ENCODE measurements around the gene TGM5.
"Not testable (repeated sequence)": the region's sequence is repeated elsewhere in the genome, so short reads cannot be mapped to it uniquely, and the experiment has no call there.

TGM5 gene, protein sequence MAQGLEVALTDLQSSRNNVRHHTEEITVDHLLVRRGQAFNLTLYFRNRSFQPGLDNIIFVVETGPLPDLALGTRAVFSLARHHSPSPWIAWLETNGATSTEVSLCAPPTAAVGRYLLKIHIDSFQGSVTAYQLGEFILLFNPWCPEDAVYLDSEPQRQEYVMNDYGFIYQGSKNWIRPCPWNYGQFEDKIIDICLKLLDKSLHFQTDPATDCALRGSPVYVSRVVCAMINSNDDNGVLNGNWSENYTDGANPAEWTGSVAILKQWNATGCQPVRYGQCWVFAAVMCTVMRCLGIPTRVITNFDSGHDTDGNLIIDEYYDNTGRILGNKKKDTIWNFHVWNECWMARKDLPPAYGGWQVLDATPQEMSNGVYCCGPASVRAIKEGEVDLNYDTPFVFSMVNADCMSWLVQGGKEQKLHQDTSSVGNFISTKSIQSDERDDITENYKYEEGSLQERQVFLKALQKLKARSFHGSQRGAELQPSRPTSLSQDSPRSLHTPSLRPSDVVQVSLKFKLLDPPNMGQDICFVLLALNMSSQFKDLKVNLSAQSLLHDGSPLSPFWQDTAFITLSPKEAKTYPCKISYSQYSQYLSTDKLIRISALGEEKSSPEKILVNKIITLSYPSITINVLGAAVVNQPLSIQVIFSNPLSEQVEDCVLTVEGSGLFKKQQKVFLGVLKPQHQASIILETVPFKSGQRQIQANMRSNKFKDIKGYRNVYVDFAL

DNA sequence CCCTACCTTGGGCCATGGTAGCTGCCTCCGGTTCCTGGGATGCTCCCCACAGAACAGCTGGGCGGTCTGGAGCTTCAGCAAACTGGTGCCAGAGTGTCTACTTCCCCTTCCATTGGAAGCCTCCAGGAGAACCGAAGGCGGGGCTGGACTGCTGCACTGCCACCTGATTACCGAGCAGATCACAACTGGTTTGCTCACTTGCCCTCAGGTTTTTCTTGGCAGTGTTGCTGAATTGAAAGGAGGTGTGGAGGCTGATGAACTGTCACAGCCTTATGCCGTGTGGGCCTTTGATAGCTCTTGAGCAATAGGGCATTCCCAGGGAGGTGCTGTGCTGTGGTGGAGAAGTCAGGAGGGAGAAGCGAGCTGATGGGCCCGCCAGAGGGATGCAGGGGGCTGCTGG lies at the start of gene TGM5:
TGM5 (minus strand) TSS at position 95 of the 400 bp plus-strand sequence; CDS start at position 16, 79 bp downstream.
- DNase-seq (ENCODE audit: low read depth): no peak

DNA sequence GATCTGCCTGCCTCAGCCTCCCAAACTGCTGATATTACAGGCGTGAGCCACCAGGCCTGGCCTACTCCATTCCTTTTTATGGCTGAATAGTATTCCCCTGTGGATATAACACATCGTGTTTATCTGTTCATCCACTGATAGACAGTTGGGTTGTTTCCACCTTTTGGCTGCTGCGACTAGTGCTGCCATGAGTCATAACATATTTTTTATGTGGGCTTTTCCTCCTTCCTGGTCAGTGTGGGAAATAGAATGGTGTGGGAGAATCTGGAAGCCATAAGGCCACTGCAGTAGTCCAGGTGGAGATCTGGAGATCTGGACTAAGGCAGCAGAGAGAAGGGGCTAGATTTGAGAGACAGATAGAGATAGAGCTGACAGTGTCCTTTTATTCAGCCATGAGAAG lies 47.4 kb upstream of the TGM5 start:
- no peak for DNase-seq (ENCODE audit: low read depth)

DNA sequence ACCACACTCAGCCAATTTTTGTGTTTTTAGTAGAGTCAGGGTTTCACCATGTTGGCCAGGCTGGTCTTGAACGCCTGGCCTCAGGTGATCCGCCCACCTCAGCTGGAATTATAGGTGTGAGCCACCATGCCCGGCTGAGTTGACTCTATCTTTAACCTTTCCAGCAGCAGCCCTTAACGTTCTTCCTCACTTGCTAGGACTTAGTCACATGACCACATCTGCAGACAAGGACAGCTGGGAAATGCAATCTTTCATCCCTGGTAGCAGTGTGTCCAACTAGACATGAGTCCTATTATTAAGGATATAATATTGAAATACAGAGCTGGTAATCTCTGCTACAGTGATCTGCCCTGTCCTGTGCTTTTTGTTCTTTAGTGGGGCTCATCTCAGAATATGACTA lies 45.6 kb upstream of the TGM5 start:
- no peak for DNase-seq (ENCODE audit: low read depth)

DNA sequence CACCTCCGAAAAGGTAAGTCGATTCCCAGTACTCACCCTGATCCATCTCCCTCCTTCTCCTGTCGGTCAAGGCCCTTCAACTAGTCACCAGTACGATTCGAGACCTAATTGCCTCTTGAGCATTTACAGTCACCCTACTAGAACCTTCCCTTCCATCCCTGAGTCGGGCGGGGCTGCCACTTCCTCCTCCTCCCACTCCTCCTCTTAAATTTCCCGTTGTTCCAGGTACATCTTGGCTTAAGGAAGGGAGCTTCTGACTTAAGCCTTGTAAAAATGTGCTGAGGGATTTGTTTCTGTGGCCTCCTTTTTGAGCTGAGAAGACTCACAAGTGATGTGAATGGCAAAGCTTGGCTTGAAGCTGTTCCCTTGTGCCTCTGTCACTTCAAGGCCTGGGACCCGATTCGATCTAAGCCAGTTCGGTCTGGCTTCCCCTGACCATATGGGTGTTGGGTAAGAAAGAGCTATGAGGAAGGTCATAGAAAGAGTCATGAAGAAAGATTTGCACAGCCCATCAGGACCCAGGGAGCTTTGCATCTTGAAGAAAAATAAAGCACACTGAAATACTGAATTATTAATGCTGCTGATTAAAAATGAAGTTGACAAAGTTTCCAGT lies 35.6 kb upstream of the TGM5 start, which contains the start of gene TGM7:
TGM7 (minus strand) TSS at position 51 of the 613 bp plus-strand sequence.
- no peak for DNase-seq (ENCODE audit: low read depth)

DNA sequence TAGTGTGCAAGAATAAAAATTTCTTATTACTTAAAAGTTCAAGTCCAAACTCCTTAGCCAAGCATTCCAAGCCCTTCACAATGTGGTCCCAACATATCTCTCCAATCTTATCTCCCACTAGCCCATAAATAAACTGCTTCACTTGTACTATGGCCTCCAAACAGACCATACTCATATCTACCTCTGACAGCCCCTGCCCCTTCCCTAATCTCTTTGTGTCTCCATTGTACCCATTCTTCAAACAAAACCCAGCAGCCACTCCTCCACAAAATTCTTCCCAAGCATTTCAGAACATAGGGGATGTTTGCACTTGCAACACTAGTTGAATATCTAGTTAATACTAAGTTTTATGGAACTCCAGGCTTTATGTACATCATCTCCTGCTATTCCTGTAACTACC lies 33.2 kb upstream of the TGM5 start:
- DNase-seq (ENCODE audit: low read depth): no peak

DNA sequence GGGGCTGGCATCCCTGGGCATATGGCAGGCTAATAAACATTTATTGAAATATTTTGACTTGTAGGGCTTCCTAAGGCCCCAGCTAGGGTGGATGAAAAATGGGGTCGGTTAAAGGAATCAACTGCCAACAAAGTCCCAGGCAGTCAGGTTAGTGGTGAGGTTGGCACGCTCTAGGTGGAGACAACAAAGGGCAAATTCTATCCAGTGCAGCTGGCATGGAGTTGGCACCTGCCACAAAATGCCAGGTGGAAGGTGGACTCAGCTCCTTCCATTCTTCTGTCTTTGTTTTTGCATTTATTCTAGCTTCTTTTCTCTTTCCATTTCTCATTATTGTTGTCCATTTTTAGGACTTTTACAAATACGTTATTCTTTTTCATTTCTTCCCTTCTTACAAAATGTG lies 32.7 kb upstream of the TGM5 start:
- no peak for DNase-seq (ENCODE audit: low read depth)

DNA sequence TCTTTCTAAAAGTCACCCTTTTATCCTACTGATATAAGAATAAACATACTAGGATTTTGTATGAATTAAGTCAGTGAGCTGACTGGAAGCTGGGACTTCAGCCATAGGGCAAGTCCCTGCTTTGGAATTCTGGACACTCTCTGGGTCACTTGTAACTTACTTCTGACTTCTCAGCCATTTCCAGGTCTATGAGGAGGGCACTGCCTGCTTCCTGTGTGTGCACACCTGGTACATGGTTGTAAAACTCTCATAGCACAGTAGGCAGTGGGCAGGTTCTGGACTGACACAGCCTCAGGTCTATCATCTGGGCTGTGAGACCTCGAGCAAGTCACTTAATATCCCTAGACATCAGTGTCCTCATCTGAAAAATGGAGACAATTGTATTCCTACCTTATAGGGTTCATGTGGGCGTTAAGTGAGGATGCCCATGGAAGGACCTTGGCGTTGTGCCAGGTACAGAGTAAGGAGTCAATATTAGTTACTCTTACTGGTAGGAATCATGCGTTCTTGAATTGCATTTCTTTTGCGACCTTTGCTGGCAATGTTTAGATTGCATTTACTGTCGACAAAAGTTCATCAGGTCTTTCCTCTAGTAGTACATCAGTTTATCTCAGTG lies 27.5 kb upstream of the TGM5 start:
- DNase-seq (ENCODE audit: low read depth): no peak

DNA sequence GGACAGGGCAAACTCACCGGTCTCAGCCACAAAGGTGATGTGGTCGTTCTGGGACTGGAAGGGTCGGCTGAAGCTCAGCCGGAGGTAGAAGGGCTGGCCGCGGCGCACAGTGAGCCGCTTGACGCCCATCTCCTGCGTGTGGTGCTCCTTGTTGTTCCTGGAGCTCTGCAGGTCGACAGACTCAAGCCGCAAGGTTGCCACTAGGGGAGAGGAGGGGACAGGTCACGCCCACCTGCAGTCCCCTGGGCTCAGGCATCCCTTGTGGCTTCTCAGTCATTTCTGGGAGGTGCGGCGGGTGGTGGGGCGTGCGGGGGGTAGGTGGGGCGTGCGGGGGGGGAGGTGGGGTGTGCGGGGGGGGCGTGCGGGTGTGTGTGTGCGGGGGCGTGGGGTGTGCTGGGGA lies 26.7 kb upstream of the TGM5 start:
- no peak for DNase-seq (ENCODE audit: low read depth)

DNA sequence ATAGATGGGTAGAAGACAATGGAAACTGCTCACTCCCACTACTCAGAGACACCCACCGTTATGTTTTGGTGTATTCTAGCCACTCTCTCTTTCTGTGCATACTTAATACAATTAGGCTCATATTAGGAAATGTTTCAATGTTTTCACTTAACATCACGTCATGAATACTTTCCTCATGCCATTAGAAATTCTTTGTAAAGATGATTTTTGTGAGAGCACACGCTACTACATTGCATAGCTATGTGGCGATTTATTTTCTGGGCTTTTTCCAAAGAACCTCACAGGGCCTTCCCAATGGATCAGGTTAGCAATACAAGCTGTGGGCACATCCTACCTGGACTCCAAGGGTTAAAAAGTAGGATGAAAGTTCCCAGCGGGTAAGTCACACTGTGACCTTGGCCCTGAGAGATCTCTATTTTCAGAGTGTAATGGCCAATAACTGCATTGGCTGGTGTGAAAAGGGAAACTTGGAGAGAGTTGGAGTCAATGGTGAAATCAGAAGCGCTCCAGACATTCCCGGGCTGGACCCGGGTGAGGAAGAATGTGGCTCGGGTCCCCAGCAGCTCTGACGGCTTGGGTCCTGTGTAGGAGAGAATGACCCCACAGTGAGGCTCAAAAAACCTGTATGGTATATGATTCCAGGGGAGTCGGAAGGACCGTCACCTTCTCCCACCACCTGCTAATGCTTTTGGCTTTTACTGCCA lies 25.8 kb upstream of the TGM5 start:
- DNase-seq (ENCODE audit: low read depth): no peak

DNA sequence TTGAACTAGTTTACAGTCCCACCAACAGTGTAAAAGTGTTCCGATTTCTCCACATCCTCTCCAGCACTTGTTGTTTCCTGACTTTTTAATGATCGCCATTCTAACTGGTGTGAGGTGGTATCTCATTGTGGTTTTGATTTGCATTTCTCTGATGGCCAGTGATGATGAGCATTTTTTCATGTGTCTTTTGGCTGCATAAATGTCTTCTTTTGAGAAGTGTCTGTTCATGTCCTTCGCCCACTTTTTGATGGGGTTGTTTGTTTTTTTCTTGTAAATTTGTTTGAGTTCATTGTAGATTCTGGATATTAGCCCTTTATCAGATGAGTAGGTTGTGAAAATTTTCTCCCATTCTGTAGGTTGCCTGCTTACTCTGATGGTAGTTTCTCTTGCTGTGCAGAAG lies 22.9 kb upstream of the TGM5 start:
- DNase-seq (ENCODE audit: low read depth): not testable (repeated sequence)

DNA sequence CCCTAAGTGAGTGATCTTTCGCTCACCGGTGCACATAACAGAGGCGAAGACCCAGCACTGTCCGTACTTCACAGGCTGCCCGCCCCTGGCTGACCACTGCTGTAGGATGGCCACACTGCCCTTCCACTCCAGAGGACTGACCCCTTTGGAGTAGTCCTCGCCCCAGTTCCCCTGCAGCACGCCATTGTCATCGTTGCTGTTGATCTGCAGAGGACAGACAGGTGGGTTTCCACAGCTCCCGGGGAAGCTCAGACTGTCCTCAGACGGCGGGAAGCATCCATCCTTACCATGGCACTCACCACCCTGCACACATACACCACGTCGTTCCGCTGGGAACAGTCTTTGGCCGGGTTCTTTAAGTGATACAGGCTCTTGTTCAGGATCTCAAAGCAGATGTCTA lies 20.5 kb upstream of the TGM5 start:
- no peak for DNase-seq (ENCODE audit: low read depth)

DNA sequence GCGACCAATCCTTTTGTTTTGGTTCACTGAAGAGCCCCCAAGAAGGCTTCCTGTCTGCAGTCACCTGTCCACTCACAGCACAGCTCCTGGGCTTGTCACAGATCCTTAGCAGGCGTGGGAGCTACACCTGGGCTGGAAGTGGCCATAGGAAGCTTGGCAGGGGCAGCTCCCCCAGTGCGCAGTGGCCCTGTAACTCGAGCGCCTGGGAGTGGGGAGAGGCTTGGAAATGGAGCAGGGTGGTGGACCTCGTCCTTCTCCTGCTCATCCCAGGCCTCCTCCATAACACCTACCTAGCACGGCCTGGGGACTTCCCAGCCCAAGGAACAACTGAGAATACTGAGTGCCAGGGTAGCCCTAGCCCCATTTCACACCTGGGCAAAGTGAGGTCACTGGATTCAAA lies 19.3 kb upstream of the TGM5 start:
- DNase-seq (ENCODE audit: low read depth): no peak

DNA sequence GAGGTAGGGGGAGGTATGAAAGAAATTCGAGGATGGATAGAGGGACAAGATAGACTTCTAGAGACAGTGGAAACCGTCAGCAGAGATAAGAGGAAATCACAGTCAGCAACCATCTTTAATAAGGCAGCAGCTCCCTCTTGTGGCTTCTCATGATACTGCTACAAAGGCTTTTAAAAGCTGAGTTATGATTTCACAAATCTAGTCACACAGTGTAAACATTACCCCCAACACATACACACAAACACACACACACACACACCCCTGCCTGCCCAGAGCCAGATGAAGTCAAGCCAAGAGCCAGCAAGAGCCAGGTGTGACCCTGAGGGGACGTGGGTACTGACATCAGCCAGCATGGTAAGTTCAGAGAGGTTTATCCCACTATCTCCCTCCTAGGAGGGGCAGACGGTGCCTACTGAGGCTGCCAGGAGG lies 18.9 kb upstream of the TGM5 start:
- DNase-seq (ENCODE audit: low read depth): peak; percentile 35

DNA sequence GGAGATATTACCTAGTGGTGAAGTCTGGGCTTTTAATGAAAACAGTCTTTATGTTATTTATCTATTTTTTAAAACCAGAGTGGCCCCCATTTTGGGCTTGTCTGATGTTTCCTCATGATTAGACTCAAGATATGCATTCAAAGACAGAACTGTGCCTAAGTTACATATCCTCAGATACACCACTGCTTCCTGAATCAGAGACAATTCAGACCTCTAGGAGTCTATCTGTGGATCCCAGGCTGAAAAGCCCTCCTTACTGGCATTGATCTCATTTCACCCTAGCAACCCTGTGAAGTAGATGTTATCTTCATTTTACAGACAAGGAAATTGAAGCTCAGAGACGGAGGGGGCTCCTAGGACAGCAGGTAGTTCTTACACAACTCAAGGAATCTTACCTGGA lies 16.8 kb upstream of the TGM5 start:
- peak; percentile 69 for DNase-seq (ENCODE audit: low read depth)

DNA sequence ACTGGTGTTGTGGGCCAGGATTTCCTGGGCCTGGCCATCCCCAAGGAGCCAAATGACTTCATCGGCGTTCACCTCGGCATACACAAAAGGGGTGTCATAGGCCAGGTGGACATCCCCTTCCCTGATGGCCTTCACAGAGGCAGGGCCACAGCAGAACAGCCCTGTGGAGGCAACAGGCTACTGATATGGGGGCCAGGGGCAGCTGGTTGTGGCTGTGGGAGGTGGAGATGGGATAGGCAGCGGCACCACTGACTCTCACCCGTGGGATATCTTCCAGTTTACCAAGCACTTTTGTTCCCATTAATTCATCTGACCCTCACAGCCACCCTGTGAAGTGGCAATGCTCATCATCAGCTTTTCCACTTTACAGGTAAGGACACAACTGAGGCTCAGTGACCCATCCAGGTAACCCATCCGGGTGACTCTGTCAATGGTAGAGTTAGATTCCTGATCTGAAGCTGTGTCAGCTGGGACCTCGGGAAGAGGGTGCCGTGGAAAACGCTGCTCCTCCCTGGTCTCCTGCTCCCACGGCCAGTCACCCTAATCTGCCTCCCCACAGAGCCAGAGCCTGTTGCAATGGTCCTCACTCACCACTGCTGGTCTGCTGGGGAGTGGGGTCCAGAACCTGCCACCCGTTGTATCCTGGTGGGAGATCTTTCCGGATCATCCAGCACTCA lies 15.3 kb upstream of the TGM5 start:
- no peak for DNase-seq (ENCODE audit: low read depth)

DNA sequence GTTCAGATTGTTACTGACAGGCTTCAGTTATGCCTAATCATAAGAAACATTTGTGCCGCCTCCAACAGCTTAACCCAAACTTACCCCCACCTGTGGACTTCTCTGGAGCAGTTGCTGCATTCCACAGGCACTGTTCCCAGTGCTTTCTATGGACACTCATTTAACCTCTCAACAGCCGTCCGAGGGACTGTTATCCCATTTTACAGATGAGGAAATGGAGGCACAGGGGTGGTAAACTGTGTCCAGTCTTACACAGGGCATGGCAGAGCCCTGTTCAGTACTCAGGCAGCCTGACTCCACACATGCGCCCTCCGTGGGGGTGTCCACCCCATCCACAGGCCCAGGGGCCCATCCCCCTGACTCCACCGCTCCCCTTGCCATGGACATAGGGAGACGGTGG lies 14.3 kb upstream of the TGM5 start:
- DNase-seq (ENCODE audit: low read depth): no peak

DNA sequence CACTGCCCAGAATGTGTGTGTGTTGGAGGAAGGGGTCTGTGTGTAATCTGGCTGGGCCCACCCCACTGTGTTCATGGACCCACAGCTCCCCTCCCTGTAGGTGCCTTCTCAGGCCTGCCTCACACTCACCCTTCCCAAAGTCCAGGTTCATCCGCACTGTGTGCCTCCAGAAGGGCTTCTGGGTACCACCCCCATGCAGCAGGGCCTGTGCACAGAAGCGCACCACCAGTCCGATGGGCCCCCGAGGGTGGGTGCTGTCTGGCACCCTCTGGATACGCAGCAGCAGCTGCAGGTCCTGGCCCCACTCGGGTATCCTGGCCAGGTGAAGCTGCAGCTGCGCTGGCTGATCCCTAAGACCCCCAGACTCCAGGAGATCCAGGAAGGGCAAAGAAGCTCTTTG lies 12.8 kb upstream of the TGM5 start:
- DNase-seq (ENCODE audit: low read depth): no peak

DNA sequence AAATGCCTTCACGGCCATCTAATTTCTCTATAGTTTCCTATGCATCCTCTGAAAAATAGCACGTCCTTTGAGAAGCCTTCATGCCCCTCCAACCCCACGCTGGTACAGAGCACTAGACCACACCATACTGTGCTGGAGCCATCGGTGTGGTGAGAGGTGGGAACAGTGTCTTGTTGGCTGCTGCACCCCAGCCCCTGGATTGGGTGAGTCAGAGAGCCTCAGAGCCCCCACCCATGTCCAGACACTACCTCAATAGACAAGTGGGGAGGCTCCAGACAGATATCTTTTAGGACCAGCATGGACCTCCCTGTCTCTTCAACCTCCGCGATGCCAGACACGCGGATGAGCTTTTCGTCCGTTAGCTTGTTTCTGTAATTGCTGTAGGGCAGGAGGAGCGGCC lies 12.1 kb upstream of the TGM5 start:
- DNase-seq (ENCODE audit: low read depth): no peak

DNA sequence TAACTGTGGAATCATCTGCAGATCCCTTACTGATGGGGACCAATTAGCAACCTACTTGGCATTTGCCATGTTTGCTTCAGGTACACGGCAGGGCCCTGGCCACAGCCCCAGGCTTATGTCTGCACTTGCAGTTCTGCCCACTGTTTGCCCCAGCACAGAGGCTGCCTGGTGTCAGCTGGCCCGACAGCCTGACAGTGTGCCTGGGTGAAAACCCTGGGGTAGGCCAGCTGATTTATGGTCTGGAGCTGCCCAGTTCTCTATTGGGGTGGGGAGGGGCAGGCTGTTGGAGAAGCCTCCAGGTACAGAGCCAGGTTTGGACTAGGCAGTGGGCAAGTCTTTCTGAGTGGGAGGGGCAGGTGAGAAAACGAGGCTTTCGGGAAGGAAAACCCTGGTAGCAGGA lies 11.2 kb upstream of the TGM5 start:
- DNase-seq (ENCODE audit: low read depth): no peak

DNA sequence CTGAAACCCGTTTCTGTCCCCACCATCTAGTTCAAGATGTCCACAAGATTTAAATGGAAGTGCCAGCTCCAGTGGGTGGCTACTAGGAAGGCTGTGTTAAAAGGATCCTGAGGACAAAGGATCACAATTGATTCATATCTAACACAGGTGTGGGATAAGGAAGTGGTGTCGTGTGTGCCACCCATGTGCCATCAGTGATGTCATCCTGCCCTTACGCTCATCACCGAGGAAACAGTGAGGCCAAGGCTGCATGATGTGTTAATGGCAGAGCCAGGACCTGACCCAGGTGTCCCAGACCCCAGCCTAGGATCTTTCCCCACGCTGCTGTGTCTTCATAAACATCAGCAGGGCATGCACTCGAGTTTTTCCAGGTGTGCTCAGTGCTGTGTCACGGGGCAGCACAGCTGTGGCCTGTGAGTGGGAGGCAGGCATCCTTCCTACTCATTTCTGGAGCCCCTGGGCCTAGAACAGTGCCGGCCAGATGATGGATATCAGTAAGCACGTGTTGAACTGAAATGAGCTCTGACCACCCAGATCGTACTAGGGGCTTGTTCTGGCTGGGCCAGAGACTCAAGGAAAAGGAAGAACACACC lies 10.6 kb upstream of the TGM5 start:
- no peak for DNase-seq (ENCODE audit: low read depth)
